GM23338 (cell line): ENCODE measurements around the gene OST4.

Experiments used
- CREB1 ChIP-seq: fragments of 250-450 bp; sonication (Bioruptor Pico); IDR thresholded peaks from 2 replicates; pipeline ENCODE4 v1.5.0; 2020; ENCODE audit warnings: low read depth, mild to moderate bottlenecking, moderate library complexity
- EZH2 ChIP-seq: fragments of 200-600 bp; sonication (generic); IDR thresholded peaks from one replicate; pipeline ENCODE4 v1.8.0; 2017; ENCODE audit warnings: antibody characterized with exemption, mild to moderate bottlenecking, low read depth; ENCODE audit not compliant: unreplicated experiment
- JUNB ChIP-seq: IDR thresholded peaks from one replicate; pipeline ENCODE4 v1.6.1; 2016; ENCODE audit warnings: antibody characterized with exemption; ENCODE audit not compliant: unreplicated experiment
- NANOG ChIP-seq: IDR thresholded peaks from 2 replicates; pipeline ENCODE4 v1.6.1; 2016; ENCODE audit warnings: antibody characterized with exemption, borderline replicate concordance
- POLR2AphosphoS5 ChIP-seq: IDR thresholded peaks from 2 replicates; pipeline ENCODE4 v1.6.1; 2016; ENCODE audit warnings: antibody characterized with exemption, low read depth
- ZNF331 ChIP-seq: fragments of 250-450 bp; sonication (Bioruptor Pico); IDR thresholded peaks from 2 replicates; pipeline ENCODE4 v1.5.0; 2020; ENCODE audit warnings: low read depth, mild to moderate bottlenecking, moderate library complexity
- TF ChIP-seq, protein P1 (sequence below), 2 experiments: fragments of 200-600 bp in 1 of 2; sonication (generic) in 1 of 2; conservative IDR thresholded peaks; 2 replicates each; pipeline versions ENCODE4 v1.5.1 to v1.6.1; 2016 to 2017; ENCODE audit warnings: antibody characterized with exemption in 2 of 2, low read depth in 2 of 2, mild to moderate bottlenecking in 2 of 2, moderate library complexity in 1 of 2
- TF ChIP-seq, protein P2 (sequence below): IDR thresholded peaks from one replicate; pipeline ENCODE4 v1.6.1; 2018; ENCODE audit warnings: antibody characterized with exemption; ENCODE audit not compliant: unreplicated experiment

DNA sequence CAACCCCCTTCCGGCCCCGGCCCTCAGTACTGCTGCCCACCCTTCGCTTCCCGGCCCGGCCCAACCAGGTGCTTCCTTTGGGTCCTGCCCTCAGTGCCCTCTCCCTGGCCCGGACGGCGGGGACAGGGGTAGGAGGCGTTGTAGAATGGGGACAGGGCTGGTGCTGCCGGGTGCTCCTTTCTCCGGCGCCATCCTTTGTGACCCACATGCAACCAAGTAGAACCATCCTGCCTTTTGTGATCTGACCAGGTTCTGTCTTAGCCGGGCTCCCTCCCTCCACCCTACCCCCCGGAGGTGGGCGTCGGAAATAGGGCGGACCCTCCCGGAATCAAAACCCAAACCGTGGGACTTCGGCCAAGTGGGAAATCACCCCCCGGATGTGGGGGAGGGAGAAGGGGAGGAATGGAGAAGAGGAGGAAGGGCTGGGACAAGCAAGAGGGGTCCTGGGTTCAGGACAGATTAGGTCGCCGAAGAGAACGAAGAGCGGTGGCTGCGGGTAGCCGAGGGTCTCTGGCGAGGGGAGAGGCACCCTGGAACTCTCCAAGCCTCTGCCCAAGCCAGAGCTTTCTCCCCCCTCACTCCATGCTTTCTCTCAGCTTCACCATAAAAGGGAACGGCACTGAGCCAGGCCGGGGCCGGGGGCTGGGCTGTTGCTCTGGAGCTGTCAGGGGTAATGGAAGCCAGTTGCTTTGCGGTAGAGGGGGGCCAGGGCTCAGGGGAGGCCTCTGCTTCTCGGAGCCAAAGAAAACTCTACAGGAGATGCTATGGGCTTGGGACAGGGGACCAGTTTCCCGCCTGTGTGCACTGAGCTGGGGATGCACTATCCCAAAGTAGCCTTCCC, 756 bp upstream of the OST4 start:
- TF ChIP-seq, protein P1, sequence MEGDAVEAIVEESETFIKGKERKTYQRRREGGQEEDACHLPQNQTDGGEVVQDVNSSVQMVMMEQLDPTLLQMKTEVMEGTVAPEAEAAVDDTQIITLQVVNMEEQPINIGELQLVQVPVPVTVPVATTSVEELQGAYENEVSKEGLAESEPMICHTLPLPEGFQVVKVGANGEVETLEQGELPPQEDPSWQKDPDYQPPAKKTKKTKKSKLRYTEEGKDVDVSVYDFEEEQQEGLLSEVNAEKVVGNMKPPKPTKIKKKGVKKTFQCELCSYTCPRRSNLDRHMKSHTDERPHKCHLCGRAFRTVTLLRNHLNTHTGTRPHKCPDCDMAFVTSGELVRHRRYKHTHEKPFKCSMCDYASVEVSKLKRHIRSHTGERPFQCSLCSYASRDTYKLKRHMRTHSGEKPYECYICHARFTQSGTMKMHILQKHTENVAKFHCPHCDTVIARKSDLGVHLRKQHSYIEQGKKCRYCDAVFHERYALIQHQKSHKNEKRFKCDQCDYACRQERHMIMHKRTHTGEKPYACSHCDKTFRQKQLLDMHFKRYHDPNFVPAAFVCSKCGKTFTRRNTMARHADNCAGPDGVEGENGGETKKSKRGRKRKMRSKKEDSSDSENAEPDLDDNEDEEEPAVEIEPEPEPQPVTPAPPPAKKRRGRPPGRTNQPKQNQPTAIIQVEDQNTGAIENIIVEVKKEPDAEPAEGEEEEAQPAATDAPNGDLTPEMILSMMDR (conservative IDR thresholded peaks at IDR 0.05; ENCODE audit: low read depth in 2 of 2): no peak
- no peak for TF ChIP-seq POLR2AphosphoS5
- no peak for TF ChIP-seq NANOG
- no peak for TF ChIP-seq CREB1 (CRISPR knock-in tag)
- TF ChIP-seq, protein P2, sequence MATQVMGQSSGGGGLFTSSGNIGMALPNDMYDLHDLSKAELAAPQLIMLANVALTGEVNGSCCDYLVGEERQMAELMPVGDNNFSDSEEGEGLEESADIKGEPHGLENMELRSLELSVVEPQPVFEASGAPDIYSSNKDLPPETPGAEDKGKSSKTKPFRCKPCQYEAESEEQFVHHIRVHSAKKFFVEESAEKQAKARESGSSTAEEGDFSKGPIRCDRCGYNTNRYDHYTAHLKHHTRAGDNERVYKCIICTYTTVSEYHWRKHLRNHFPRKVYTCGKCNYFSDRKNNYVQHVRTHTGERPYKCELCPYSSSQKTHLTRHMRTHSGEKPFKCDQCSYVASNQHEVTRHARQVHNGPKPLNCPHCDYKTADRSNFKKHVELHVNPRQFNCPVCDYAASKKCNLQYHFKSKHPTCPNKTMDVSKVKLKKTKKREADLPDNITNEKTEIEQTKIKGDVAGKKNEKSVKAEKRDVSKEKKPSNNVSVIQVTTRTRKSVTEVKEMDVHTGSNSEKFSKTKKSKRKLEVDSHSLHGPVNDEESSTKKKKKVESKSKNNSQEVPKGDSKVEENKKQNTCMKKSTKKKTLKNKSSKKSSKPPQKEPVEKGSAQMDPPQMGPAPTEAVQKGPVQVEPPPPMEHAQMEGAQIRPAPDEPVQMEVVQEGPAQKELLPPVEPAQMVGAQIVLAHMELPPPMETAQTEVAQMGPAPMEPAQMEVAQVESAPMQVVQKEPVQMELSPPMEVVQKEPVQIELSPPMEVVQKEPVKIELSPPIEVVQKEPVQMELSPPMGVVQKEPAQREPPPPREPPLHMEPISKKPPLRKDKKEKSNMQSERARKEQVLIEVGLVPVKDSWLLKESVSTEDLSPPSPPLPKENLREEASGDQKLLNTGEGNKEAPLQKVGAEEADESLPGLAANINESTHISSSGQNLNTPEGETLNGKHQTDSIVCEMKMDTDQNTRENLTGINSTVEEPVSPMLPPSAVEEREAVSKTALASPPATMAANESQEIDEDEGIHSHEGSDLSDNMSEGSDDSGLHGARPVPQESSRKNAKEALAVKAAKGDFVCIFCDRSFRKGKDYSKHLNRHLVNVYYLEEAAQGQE: no peak
- TF ChIP-seq EZH2: no peak
- TF ChIP-seq ZNF331 (CRISPR knock-in tag): no peak
- TF ChIP-seq JUNB: no peak
